EL (cell line): ENCODE data around the gene VPS35.
"Not testable (repeated sequence)": the region's sequence is repeated elsewhere in the genome, so short reads cannot be mapped to it uniquely, and the experiment has no call there.

Experiments
- DNase-seq: peaks from one replicate; pipeline ENCODE4 v3.0.0-alpha.2; 2016

Gene VPS35

GRCh38 chr16:46650254-46650623 lies 38.7 kb downstream of the VPS35 start:
- peak; percentile 33 for DNase-seq

GRCh38 chr16:46649588-46650253 lies 39.3 kb downstream of the VPS35 start:
- DNase-seq: no peak

- DNase-seq: no peak
These were observed 40.3 kb downstream of the VPS35 start for GRCh38 chr16:46648656-46649055.

- DNase-seq: peak; percentile 33
These were observed 49.7 kb downstream of the VPS35 start for GRCh38 chr16:46638947-46639925.

- no peak for DNase-seq
These were observed 55.9 kb downstream of the VPS35 start for GRCh38 chr16:46632778-46633733.

- peak; percentile 67 for DNase-seq
These were observed 59.4 kb downstream of the VPS35 start for GRCh38 chr16:46629331-46630219.

GRCh38 chr16:46627746-46628145 lies 61.2 kb downstream of the VPS35 start:
- no peak for DNase-seq

GRCh38 chr16:46626681-46627080 lies 62.3 kb downstream of the VPS35 start:
- not testable (repeated sequence) for DNase-seq

GRCh38 chr16:46624862-46625261 lies 64.1 kb downstream of the VPS35 start:
- DNase-seq: not testable (repeated sequence)

GRCh38 chr16:46623707-46624106 lies 65.3 kb downstream of the VPS35 start:
- DNase-seq: not testable (repeated sequence)

- DNase-seq: not testable (repeated sequence)
These were observed 65.7 kb downstream of the VPS35 start for GRCh38 chr16:46623246-46623645.

- no peak for DNase-seq
These were observed 66.9 kb downstream of the VPS35 start for GRCh38 chr16:46621934-46622676.

- DNase-seq: peak; percentile 91
These were observed 67.7 kb downstream of the VPS35 start, which contains the start of gene SHCBP1 for GRCh38 chr16:46621006-46621933. SHCBP1 (minus strand) TSS chr16:46621379; CDS start chr16:46621359, 20 bp downstream.

- peak; percentile 52 for DNase-seq
These were observed 68.5 kb downstream of the VPS35 start for GRCh38 chr16:46620266-46621005.

GRCh38 chr16:46618516-46618915 lies 70.5 kb downstream of the VPS35 start:
- DNase-seq: no peak

GRCh38 chr16:46614006-46614405 lies 75.0 kb downstream of the VPS35 start:
- no peak for DNase-seq

GRCh38 chr16:46613352-46613751 lies 75.6 kb downstream of the VPS35 start:
- no peak for DNase-seq

GRCh38 chr16:46612121-46612520 lies 76.9 kb downstream of the VPS35 start:
- no peak for DNase-seq

- DNase-seq: peak; percentile 54
These were observed 81.4 kb downstream of the VPS35 start for GRCh38 chr16:46607529-46607928.
